Measurements from ENCODE around the gene NANOS3.

DNA sequence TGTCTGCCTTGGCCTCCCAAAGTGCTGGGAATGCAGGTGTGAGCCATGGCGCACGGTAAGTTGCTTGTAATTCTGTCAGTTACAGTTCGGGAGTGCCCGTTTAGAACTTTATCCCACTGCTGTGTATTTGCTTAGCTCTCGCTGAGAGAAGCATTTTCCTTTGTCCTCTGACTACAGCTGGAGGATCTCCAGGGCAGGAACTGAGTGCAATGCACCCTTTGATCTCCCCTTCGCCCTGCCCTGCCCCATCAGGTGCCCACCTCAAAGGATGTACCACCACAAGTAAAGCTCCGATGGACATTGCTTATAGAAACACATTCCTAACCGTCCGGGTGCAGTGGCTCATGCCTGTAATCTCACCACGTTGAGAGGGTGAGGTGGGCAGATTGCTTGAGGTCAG lies 22.5 kb downstream of the NANOS3 start:
- TF ChIP-seq EMX1 (CRISPR knock-in tag; IDR thresholded peaks at IDR 0.05) (no peak), NFYB (CRISPR knock-in tag; conservative IDR thresholded peaks at IDR 0.05; ENCODE audit: low read depth) (no peak), FOXP1 (CRISPR knock-in tag; IDR thresholded peaks at IDR 0.05; ENCODE audit: borderline replicate concordance) (no peak), CREB1 (CRISPR knock-in tag; IDR thresholded peaks at IDR 0.05) (no peak), TCF7 (CRISPR knock-in tag; IDR thresholded peaks at IDR 0.05; ENCODE audit: low read depth) (no peak), KAT7 (CRISPR knock-in tag; IDR thresholded peaks at IDR 0.05; ENCODE audit: borderline replicate concordance) (no peak), ETV6 (CRISPR knock-in tag; IDR thresholded peaks at IDR 0.05) (no peak), NR2C2 (CRISPR knock-in tag; IDR thresholded peaks at IDR 0.05) (no peak)
- TF ChIP-seq, protein P1, sequence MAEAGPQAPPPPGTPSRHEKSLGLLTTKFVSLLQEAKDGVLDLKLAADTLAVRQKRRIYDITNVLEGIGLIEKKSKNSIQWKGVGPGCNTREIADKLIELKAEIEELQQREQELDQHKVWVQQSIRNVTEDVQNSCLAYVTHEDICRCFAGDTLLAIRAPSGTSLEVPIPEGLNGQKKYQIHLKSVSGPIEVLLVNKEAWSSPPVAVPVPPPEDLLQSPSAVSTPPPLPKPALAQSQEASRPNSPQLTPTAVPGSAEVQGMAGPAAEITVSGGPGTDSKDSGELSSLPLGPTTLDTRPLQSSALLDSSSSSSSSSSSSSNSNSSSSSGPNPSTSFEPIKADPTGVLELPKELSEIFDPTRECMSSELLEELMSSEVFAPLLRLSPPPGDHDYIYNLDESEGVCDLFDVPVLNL (CRISPR knock-in tag; IDR thresholded peaks at IDR 0.05; ENCODE audit: borderline replicate concordance, low read depth), result no peak
- TF ChIP-seq, protein P2, sequence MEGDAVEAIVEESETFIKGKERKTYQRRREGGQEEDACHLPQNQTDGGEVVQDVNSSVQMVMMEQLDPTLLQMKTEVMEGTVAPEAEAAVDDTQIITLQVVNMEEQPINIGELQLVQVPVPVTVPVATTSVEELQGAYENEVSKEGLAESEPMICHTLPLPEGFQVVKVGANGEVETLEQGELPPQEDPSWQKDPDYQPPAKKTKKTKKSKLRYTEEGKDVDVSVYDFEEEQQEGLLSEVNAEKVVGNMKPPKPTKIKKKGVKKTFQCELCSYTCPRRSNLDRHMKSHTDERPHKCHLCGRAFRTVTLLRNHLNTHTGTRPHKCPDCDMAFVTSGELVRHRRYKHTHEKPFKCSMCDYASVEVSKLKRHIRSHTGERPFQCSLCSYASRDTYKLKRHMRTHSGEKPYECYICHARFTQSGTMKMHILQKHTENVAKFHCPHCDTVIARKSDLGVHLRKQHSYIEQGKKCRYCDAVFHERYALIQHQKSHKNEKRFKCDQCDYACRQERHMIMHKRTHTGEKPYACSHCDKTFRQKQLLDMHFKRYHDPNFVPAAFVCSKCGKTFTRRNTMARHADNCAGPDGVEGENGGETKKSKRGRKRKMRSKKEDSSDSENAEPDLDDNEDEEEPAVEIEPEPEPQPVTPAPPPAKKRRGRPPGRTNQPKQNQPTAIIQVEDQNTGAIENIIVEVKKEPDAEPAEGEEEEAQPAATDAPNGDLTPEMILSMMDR (IDR thresholded peaks at IDR 0.05), result no peak
- TF ChIP-seq, protein P3, sequence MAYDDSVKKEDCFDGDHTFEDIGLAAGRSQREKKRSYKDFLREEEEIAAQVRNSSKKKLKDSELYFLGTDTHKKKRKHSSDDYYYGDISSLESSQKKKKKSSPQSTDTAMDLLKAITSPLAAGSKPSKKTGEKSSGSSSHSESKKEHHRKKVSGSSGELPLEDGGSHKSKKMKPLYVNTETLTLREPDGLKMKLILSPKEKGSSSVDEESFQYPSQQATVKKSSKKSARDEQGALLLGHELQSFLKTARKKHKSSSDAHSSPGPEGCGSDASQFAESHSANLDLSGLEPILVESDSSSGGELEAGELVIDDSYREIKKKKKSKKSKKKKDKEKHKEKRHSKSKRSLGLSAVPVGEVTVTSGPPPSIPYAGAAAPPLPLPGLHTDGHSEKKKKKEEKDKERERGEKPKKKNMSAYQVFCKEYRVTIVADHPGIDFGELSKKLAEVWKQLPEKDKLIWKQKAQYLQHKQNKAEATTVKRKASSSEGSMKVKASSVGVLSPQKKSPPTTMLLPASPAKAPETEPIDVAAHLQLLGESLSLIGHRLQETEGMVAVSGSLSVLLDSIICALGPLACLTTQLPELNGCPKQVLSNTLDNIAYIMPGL (CRISPR knock-in tag; IDR thresholded peaks at IDR 0.05), result no peak
- TF ChIP-seq, protein P4, sequence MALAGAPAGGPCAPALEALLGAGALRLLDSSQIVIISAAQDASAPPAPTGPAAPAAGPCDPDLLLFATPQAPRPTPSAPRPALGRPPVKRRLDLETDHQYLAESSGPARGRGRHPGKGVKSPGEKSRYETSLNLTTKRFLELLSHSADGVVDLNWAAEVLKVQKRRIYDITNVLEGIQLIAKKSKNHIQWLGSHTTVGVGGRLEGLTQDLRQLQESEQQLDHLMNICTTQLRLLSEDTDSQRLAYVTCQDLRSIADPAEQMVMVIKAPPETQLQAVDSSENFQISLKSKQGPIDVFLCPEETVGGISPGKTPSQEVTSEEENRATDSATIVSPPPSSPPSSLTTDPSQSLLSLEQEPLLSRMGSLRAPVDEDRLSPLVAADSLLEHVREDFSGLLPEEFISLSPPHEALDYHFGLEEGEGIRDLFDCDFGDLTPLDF (CRISPR knock-in tag; IDR thresholded peaks at IDR 0.05), result no peak
- TF ChIP-seq, protein P5, sequence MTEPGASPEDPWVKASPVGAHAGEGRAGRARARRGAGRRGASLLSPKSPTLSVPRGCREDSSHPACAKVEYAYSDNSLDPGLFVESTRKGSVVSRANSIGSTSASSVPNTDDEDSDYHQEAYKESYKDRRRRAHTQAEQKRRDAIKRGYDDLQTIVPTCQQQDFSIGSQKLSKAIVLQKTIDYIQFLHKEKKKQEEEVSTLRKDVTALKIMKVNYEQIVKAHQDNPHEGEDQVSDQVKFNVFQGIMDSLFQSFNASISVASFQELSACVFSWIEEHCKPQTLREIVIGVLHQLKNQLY (CRISPR knock-in tag; IDR thresholded peaks at IDR 0.05), result no peak
- TF ChIP-seq, protein P6, sequence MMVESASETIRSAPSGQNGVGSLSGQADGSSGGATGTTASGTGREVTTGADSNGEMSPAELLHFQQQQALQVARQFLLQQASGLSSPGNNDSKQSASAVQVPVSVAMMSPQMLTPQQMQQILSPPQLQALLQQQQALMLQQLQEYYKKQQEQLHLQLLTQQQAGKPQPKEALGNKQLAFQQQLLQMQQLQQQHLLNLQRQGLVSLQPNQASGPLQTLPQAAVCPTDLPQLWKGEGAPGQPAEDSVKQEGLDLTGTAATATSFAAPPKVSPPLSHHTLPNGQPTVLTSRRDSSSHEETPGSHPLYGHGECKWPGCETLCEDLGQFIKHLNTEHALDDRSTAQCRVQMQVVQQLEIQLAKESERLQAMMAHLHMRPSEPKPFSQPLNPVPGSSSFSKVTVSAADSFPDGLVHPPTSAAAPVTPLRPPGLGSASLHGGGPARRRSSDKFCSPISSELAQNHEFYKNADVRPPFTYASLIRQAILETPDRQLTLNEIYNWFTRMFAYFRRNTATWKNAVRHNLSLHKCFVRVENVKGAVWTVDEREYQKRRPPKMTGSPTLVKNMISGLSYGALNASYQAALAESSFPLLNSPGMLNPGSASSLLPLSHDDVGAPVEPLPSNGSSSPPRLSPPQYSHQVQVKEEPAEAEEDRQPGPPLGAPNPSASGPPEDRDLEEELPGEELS (CRISPR knock-in tag; IDR thresholded peaks at IDR 0.05), result no peak

Data from WTC11 (cell line).